ENCODE data around the gene COMMD10. TPM values are rescaled to one million over a fixed set of nuclear protein-coding genes. Genes with fewer than 3 reads are reported as not detected.
A peak's percentile ranks its signal among the peaks of the same experiment; 100 is the strongest.

COMMD10 gene
- total and polyA plus RNA-seq, 8 donors: 12.8 to 21.8 (median 14.6) TPM

DNA sequence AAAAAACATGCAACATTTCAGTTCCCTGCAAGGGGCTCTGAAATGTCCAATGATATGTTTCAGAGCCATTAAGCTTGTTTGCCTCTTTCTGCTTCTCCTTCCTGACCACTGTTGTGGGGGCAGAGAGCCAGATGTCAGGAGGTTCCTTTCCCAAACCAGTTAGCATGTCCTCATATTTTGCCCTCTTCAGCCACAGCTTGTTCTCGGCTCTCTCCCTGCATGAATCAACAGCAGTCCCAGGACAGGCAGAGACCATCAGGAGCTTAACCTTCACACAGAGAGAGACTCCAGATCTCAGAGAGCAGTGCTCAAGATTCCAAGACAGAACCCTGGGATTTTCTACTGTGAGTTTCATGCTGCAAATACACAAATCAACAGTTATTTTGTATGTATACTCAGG, 218.5 kb downstream of the COMMD10 start:
- no peak for ATAC-seq
- H3K36me3 ChIP-seq: peaks cover 0 to 18% (median 17%) of the 10 kb centered on the region in 3 donors
- 89 to 91% methylated on average over 1 of the region's 1 CpG for WGBS, 2 donors

GRCh38 chr5:116303810-116304209, 219.0 kb downstream of the COMMD10 start:
- 56 to 59% methylated on average over 4 of the region's 4 CpGs for WGBS, 2 donors
- intact Hi-C loops (cut with DNase I): no loop called here
- Histone ChIP-seq H3K4me3 (no peak overlapping the region), H3K36me3 (peaks cover 0 to 17% (median 14%) of the 10 kb centered on the region in 3 donors), H3K27me3 (no peaks in the 10 kb centered on the region), H3K27ac (no peak overlapping the region), H3K4me1 (no peaks in the 10 kb centered on the region), H3K9me3 (no peaks in the 10 kb centered on the region)
- FAIRE-seq: no peak
- no peak for DNase-seq
- TF ChIP-seq, protein P1, sequence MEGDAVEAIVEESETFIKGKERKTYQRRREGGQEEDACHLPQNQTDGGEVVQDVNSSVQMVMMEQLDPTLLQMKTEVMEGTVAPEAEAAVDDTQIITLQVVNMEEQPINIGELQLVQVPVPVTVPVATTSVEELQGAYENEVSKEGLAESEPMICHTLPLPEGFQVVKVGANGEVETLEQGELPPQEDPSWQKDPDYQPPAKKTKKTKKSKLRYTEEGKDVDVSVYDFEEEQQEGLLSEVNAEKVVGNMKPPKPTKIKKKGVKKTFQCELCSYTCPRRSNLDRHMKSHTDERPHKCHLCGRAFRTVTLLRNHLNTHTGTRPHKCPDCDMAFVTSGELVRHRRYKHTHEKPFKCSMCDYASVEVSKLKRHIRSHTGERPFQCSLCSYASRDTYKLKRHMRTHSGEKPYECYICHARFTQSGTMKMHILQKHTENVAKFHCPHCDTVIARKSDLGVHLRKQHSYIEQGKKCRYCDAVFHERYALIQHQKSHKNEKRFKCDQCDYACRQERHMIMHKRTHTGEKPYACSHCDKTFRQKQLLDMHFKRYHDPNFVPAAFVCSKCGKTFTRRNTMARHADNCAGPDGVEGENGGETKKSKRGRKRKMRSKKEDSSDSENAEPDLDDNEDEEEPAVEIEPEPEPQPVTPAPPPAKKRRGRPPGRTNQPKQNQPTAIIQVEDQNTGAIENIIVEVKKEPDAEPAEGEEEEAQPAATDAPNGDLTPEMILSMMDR (IDR thresholded peaks at IDR 0.05): no peak
- peak in 2 of 4 donors; percentile 17 to 59 for ATAC-seq

More for the DNA sequence above, 218.5 kb downstream of the COMMD10 start:
- no peak overlapping the region for H3K27ac ChIP-seq
- intact Hi-C loops (cut with DNase I): no loop called here
- no peaks in the 10 kb centered on the region for H3K9me3 ChIP-seq
- TF ChIP-seq, protein P1 (IDR thresholded peaks at IDR 0.05): no peak
- H3K27me3 ChIP-seq: no peaks in the 10 kb centered on the region
- DNase-seq (no peak), FAIRE-seq (no peak)
- no peak overlapping the region for H3K4me3 ChIP-seq
- H3K4me1 ChIP-seq: no peaks in the 10 kb centered on the region

- 100% methylated on average over 1 of the region's 1 CpG for WGBS, 2 donors
- Histone ChIP-seq H3K27ac (no peak overlapping the region), H3K27me3 (no peaks in the 10 kb centered on the region), H3K4me3 (no peak overlapping the region), H3K9me3 (no peaks in the 10 kb centered on the region), H3K36me3 (peaks cover 0 to 17% (median 13%) of the 10 kb centered on the region in 3 donors), H3K4me1 (no peaks in the 10 kb centered on the region)
- ATAC-seq: no peak
- no peak for DNase-seq
- TF ChIP-seq, protein P1 (IDR thresholded peaks at IDR 0.05): no peak
- no peak for FAIRE-seq
- intact Hi-C loops (cut with DNase I): no loop called here
Observed at GRCh38 chr5:116305899-116306298, 221.1 kb downstream of the COMMD10 start.

GRCh38 chr5:116306846-116307245, 222.0 kb downstream of the COMMD10 start:
- Histone ChIP-seq H3K27me3 (no peaks in the 10 kb centered on the region), H3K9me3 (no peaks in the 10 kb centered on the region), H3K4me3 (no peak overlapping the region), H3K27ac (no peak overlapping the region), H3K4me1 (no peaks in the 10 kb centered on the region), H3K36me3 (peaks cover 0 to 17% (median 13%) of the 10 kb centered on the region in 3 donors)
- intact Hi-C loops (cut with DNase I): no loop called here
- WGBS, 2 donors: 95 to 98% methylated on average over 2 of the region's 2 CpGs
- ATAC-seq (no peak), DNase-seq (no peak), FAIRE-seq (no peak)
- TF ChIP-seq, protein P1 (IDR thresholded peaks at IDR 0.05): no peak

- Histone ChIP-seq H3K27me3 (no peaks in the 10 kb centered on the region), H3K4me1 (no peaks in the 10 kb centered on the region), H3K9me3 (no peaks in the 10 kb centered on the region), H3K36me3 (peaks cover 0 to 17% (median 12%) of the 10 kb centered on the region in 3 donors), H3K27ac (no peak overlapping the region), H3K4me3 (no peak overlapping the region)
- TF ChIP-seq, protein P1 (IDR thresholded peaks at IDR 0.05): no peak
- intact Hi-C loops (cut with DNase I): no loop called here
- DNase-seq: no peak
- ATAC-seq: no peak
- 97 to 98% methylated on average over 3 of the region's 3 CpGs for WGBS, 2 donors
- no peak for FAIRE-seq
Observed at GRCh38 chr5:116308391-116308790, 223.6 kb downstream of the COMMD10 start.

Measured in pancreas (tissue), 10 donors.